ENCODE data around the gene BANP. TPM values are rescaled to one million over a fixed set of nuclear protein-coding genes. Genes with fewer than 3 reads are reported as not detected.
"Not testable (repeated sequence)": the region's sequence is repeated elsewhere in the genome, so short reads cannot be mapped to it uniquely, and the experiment has no call there.

Gene BANP
- total RNA-seq, 1 donor from 2014 or later = 22.4 TPM

GRCh38 chr16:88076211-88076931 is 125.1 kb downstream of the BANP start:
- ATAC-seq (no peak), DNase-seq (ENCODE audit: low spot score) (no peak)

GRCh38 chr16:88076932-88077320 is 125.7 kb downstream of the BANP start:
- ATAC-seq; DNase-seq (ENCODE audit: low spot score): not testable (repeated sequence)

- DNase-seq (ENCODE audit: low spot score) (no peak), ATAC-seq (no peak)
Observed at GRCh38 chr16:88077328-88078108, 126.3 kb downstream of the BANP start.

- ATAC-seq (no peak), DNase-seq (ENCODE audit: low spot score) (no peak)
Observed at GRCh38 chr16:88078111-88078775, 127.0 kb downstream of the BANP start.

- DNase-seq (ENCODE audit: low spot score) (no peak), ATAC-seq (no peak)
Observed at GRCh38 chr16:88083582-88083981, 132.3 kb downstream of the BANP start.

- DNase-seq (ENCODE audit: low spot score) (no peak), ATAC-seq (no peak)
Observed at GRCh38 chr16:88084881-88085280, 133.6 kb downstream of the BANP start.

- DNase-seq (ENCODE audit: low spot score) (no peak), ATAC-seq (no peak)
Observed at GRCh38 chr16:88086571-88087516, 135.6 kb downstream of the BANP start.

GRCh38 chr16:88087517-88087877 is 136.3 kb downstream of the BANP start:
- ATAC-seq = no peak

GRCh38 chr16:88088161-88088581 is 136.9 kb downstream of the BANP start:
- DNase-seq (ENCODE audit: low spot score) (no peak), ATAC-seq (no peak)

More at GRCh38 chr16:88087517-88087877, 136.3 kb downstream of the BANP start:
- DNase-seq (ENCODE audit: low spot score) = no peak

GRCh38 chr16:88088611-88089010 is 137.4 kb downstream of the BANP start:
- not testable (repeated sequence) for ATAC-seq; DNase-seq (ENCODE audit: low spot score)

GRCh38 chr16:88089071-88089470 is 137.8 kb downstream of the BANP start:
- not testable (repeated sequence) for DNase-seq (ENCODE audit: low spot score)
- ATAC-seq = peak; percentile 17

- not testable (repeated sequence) for DNase-seq (ENCODE audit: low spot score)
- ATAC-seq = peak; percentile 14
Observed at GRCh38 chr16:88089632-88090376, 138.6 kb downstream of the BANP start.

- not testable (repeated sequence) for DNase-seq (ENCODE audit: low spot score)
- peak; percentile 8 for ATAC-seq
Observed at GRCh38 chr16:88090377-88091175, 139.3 kb downstream of the BANP start.

- peak; percentile 33 for ATAC-seq
- DNase-seq (ENCODE audit: low spot score) = not testable (repeated sequence)
Observed at GRCh38 chr16:88091221-88091971, 140.2 kb downstream of the BANP start.

- ATAC-seq = peak; percentile 24
- DNase-seq (ENCODE audit: low spot score) = not testable (repeated sequence)
Observed at GRCh38 chr16:88091972-88092302, 140.7 kb downstream of the BANP start.

- DNase-seq (ENCODE audit: low spot score) = not testable (repeated sequence)
- peak; percentile 9 for ATAC-seq
Observed at GRCh38 chr16:88092791-88093555, 141.7 kb downstream of the BANP start.

GRCh38 chr16:88093556-88094252 is 142.5 kb downstream of the BANP start:
- DNase-seq (ENCODE audit: low spot score); ATAC-seq: not testable (repeated sequence)

All from left lobe of liver (tissue), 2 donors.